ENCODE data around the gene ZNF568.

ZNF568 gene

GRCh38 chr19:36962346-36962745, 46.2 kb downstream of the ZNF568 start:
- no peak for ATAC-seq
- no peak for TF ChIP-seq TOX (CRISPR knock-in tag; IDR thresholded peaks at IDR 0.05; ENCODE audit: borderline replicate concordance)
- no peak for TF ChIP-seq GLIS3 (CRISPR knock-in tag; IDR thresholded peaks at IDR 0.05)
- TF ChIP-seq ARNTL (CRISPR knock-in tag; IDR thresholded peaks at IDR 0.05; ENCODE audit: borderline replicate concordance, low read depth) = no peak
- TF ChIP-seq OSR1 (CRISPR knock-in tag; IDR thresholded peaks at IDR 0.05) = no peak
- TF ChIP-seq ZNF565 (CRISPR knock-in tag; conservative IDR thresholded peaks at IDR 0.05; ENCODE audit: low read depth) = no peak
- no peak for TF ChIP-seq PATZ1 (CRISPR knock-in tag; IDR thresholded peaks at IDR 0.05; ENCODE audit: borderline replicate concordance)
- no peak for TF ChIP-seq PPARA (CRISPR knock-in tag; IDR thresholded peaks at IDR 0.05; ENCODE audit: borderline replicate concordance)
- TF ChIP-seq ZC3H10 (CRISPR knock-in tag; IDR thresholded peaks at IDR 0.05) = no peak

- ATAC-seq = no peak
- TF ChIP-seq TOX (CRISPR knock-in tag; IDR thresholded peaks at IDR 0.05; ENCODE audit: borderline replicate concordance) (no peak), PATZ1 (CRISPR knock-in tag; IDR thresholded peaks at IDR 0.05; ENCODE audit: borderline replicate concordance) (no peak), ZFP30 (CRISPR knock-in tag; IDR thresholded peaks at IDR 0.05) (no peak), TCF4 (CRISPR knock-in tag; IDR thresholded peaks at IDR 0.05; ENCODE audit: borderline replicate concordance) (no peak), ISL1 (CRISPR knock-in tag; IDR thresholded peaks at IDR 0.05) (no peak)
Measured at GRCh38 chr19:36963280-36963679, 47.1 kb downstream of the ZNF568 start.

GRCh38 chr19:36972571-36972970, 56.4 kb downstream of the ZNF568 start:
- ATAC-seq = no peak
- TF ChIP-seq CSDC2 (CRISPR knock-in tag; IDR thresholded peaks at IDR 0.05) = no peak
- no peak for TF ChIP-seq ZC3H10 (CRISPR knock-in tag; IDR thresholded peaks at IDR 0.05)
- TF ChIP-seq ZNF565 (CRISPR knock-in tag; conservative IDR thresholded peaks at IDR 0.05; ENCODE audit: low read depth) = no peak
- TF ChIP-seq SNAI2 (CRISPR knock-in tag; IDR thresholded peaks at IDR 0.05) = no peak
- TF ChIP-seq ARNTL (CRISPR knock-in tag; IDR thresholded peaks at IDR 0.05; ENCODE audit: borderline replicate concordance, low read depth) = no peak
- no peak for TF ChIP-seq PPARA (CRISPR knock-in tag; IDR thresholded peaks at IDR 0.05; ENCODE audit: borderline replicate concordance)

GRCh38 chr19:36973021-36973843, 57.1 kb downstream of the ZNF568 start:
- peak; percentile 100 for ATAC-seq
- TF ChIP-seq SNAI2 (CRISPR knock-in tag; IDR thresholded peaks at IDR 0.05) = no peak
- no peak for TF ChIP-seq ZC3H10 (CRISPR knock-in tag; IDR thresholded peaks at IDR 0.05)
- no peak for TF ChIP-seq RARB (CRISPR knock-in tag; IDR thresholded peaks at IDR 0.05)
- no peak for TF ChIP-seq ZNF70 (CRISPR knock-in tag; IDR thresholded peaks at IDR 0.05)
- TF ChIP-seq ZNF8 (CRISPR knock-in tag; IDR thresholded peaks at IDR 0.05) = no peak
- TF ChIP-seq TSHZ2 (CRISPR knock-in tag; IDR thresholded peaks at IDR 0.05) = no peak
- TF ChIP-seq ZFP3 (CRISPR knock-in tag; IDR thresholded peaks at IDR 0.05) = no peak
- no peak for TF ChIP-seq ESRRG (CRISPR knock-in tag; IDR thresholded peaks at IDR 0.05)
- no peak for TF ChIP-seq POU6F1 (CRISPR knock-in tag; IDR thresholded peaks at IDR 0.05; ENCODE audit: borderline replicate concordance, low read depth)
- TF ChIP-seq TCF4 (CRISPR knock-in tag; IDR thresholded peaks at IDR 0.05; ENCODE audit: borderline replicate concordance) = no peak
- no peak for TF ChIP-seq TOX (CRISPR knock-in tag; IDR thresholded peaks at IDR 0.05; ENCODE audit: borderline replicate concordance)
- TF ChIP-seq PATZ1 (CRISPR knock-in tag; IDR thresholded peaks at IDR 0.05; ENCODE audit: borderline replicate concordance) = no peak

Data from SK-N-SH treated with all-trans-retinoic acid at 6 μM for 48 hours (cell line).